Natural killer cell (primary cell): Measurements from ENCODE around the gene CCDC50. TPM values are rescaled to one million over a fixed set of nuclear protein-coding genes. Genes with fewer than 3 reads are reported as not detected.

Experiments
- ATAC-seq, 3 donors: fragments of 150-1000 bp in 2 of 3; fragments of 200-7000 bp in 1 of 3; cut with Tn5 transposase; 1 replicate in 1 of 3; 2 replicates in 2 of 3; pipeline ENCODE4 v1.10.0; 2021; ENCODE audit warnings: mild to moderate bottlenecking in 2 of 3, moderate library complexity in 2 of 3
- DNase-seq, 2 donors: peaks; one replicate each; pipeline versions ENCODE4 v3.0.0 to v3.0.0-alpha.2; 2013 to 2021; ENCODE audit warnings: mixed read lengths in 1 of 2
- H3K27ac ChIP-seq: one replicate; pipeline ENCODE4 v1.5.1; 2013; ENCODE audit warnings: mild to moderate bottlenecking, low read length
- H3K27me3 ChIP-seq: one replicate; pipeline ENCODE4 v1.6.1; 2013; ENCODE audit warnings: low read length; ENCODE audit not compliant: control insufficient read depth, insufficient read depth
- H3K36me3 ChIP-seq: one replicate; pipeline ENCODE4 v1.6.1; 2013; ENCODE audit warnings: low read length; ENCODE audit not compliant: control insufficient read depth, insufficient read depth
- H3K4me1 ChIP-seq: one replicate; pipeline ENCODE4 v1.6.1; 2013; ENCODE audit warnings: low read length; ENCODE audit not compliant: control insufficient read depth, insufficient read depth
- H3K4me3 ChIP-seq: one replicate; pipeline ENCODE4 v1.5.1; 2013; ENCODE audit warnings: low read length
- H3K9me3 ChIP-seq: one replicate; pipeline ENCODE4 v1.6.1; 2013; ENCODE audit warnings: low read length; ENCODE audit not compliant: control insufficient read depth, insufficient read depth
- H3K27ac Mint-ChIP-seq, 2 donors: one replicate each; pipeline ENCODE4 v1.8.0; 2022; ENCODE audit warnings: mild to moderate bottlenecking in 2 of 2, mixed read lengths in 2 of 2, moderate library complexity in 1 of 2
- H3K27me3 Mint-ChIP-seq, 2 donors: one replicate each; pipeline ENCODE4 v1.8.0; 2022; ENCODE audit warnings: low read depth in 2 of 2, mixed read lengths in 2 of 2
- H3K36me3 Mint-ChIP-seq: one replicate; pipeline ENCODE4 v1.8.0; 2022; ENCODE audit warnings: mixed read lengths
- H3K4me1 Mint-ChIP-seq, 2 donors: one replicate each; pipeline ENCODE4 v1.8.0; 2022; ENCODE audit warnings: mixed read lengths in 2 of 2
- H3K4me3 Mint-ChIP-seq: one replicate; pipeline ENCODE4 v1.8.0; 2022; ENCODE audit warnings: mild to moderate bottlenecking, moderate library complexity, mixed read lengths
- H3K9me3 Mint-ChIP-seq, 2 donors: one replicate each; pipeline ENCODE4 v1.8.0; 2022; ENCODE audit warnings: mixed read lengths in 2 of 2
- WGBS: methylation state at CpG from one replicate; pipeline ENCODE4 v1.1.7; 2013; ENCODE audit warnings: missing lambda C conversion rate; ENCODE audit not compliant: insufficient coverage; 5-methylcytosine and 5-hydroxymethylcytosine counted together
- intact Hi-C: fragments of 100-400 bp; cut with micrococcal nuclease; formaldehyde crosslinking; loops from one replicate; pipeline ENCODE4 v1.14.2; 2022
- total RNA-seq, 4 donors: library from RNA; stranded (reverse); fragments of 120-200 nt in 1 of 4; gene quantifications; one replicate each; pipeline versions ENCODE4 v1.2.3 to v1.2.4, GENCODE V29; 2013 to 2022
- TF ChIP-seq, protein P1 (sequence below): fragments of 200-600 bp; IDR thresholded peaks from one replicate; pipeline ENCODE4 v1.8.0; 2022; ENCODE audit warnings: antibody characterized with exemption

CCDC50 gene
- total RNA-seq, 3 donors from 2014 or later (not counting 1 experiment from before 2014, with no cell fraction given): 19.9 to 27.3 (median 22.6) TPM

DNA sequence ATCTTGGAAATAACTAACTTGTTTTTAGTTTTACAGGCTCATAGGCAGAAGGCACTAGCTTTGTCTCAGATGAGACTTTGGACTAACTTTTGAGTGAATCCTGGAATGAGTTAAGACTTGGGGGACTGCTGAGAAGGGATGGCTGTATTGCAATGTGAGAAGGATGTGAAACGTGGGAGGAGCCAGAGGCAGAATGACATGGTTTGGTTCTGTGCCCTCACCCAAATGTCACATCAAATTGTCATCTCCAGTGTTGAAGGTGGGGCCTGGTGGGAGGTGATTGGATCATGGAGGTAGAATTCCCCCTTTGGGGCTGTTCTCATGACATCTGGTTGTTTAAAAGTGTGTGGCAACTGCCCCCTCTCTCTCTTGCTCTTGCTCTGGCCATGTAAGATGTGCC, 28.8 kb upstream of the CCDC50 start:
- Mint-ChIP-seq H3K36me3 (no peaks in the 10 kb centered on the region), H3K4me3 (no peak overlapping the region), H3K27ac (no peak overlapping the region), H3K27me3 (peaks cover 0 to under 1% of the 10 kb centered on the region in 2 donors), H3K4me1 (no peaks in the 10 kb centered on the region), H3K9me3 (no peaks in the 10 kb centered on the region)
- Histone ChIP-seq H3K4me1 (peaks cover 9% of the 10 kb centered on the region), H3K36me3 (no peaks in the 10 kb centered on the region), H3K27ac (peak overlapping the region; percentile 57), H3K9me3 (no peaks in the 10 kb centered on the region), H3K27me3 (no peaks in the 10 kb centered on the region), H3K4me3 (no peak overlapping the region)
- DNase-seq (no peak), ATAC-seq (no peak)
- TF ChIP-seq, protein P1, sequence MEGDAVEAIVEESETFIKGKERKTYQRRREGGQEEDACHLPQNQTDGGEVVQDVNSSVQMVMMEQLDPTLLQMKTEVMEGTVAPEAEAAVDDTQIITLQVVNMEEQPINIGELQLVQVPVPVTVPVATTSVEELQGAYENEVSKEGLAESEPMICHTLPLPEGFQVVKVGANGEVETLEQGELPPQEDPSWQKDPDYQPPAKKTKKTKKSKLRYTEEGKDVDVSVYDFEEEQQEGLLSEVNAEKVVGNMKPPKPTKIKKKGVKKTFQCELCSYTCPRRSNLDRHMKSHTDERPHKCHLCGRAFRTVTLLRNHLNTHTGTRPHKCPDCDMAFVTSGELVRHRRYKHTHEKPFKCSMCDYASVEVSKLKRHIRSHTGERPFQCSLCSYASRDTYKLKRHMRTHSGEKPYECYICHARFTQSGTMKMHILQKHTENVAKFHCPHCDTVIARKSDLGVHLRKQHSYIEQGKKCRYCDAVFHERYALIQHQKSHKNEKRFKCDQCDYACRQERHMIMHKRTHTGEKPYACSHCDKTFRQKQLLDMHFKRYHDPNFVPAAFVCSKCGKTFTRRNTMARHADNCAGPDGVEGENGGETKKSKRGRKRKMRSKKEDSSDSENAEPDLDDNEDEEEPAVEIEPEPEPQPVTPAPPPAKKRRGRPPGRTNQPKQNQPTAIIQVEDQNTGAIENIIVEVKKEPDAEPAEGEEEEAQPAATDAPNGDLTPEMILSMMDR: no peak
- intact Hi-C loops: no loop called here
- WGBS: 57% methylated on average over 1 of the region's 1 CpG

DNA sequence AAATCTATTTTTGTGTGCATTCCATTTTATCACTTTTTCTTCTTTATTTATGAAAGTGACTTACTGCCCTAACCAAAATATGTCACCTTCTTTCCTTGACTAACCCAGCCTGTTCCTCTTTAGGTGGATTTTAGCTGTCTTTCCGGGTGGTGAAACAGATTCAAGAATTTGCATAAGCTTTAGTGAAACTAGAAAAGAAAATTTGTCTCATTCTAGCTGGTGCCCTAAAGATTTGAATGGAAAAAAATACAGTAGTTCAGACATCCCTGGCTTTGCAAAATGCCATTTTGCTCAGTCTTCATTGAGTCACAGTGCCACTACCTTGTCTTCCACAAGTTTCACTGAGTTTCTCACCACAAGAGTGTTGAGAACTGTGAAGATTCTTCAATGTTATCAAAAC, 28.2 kb upstream of the CCDC50 start:
- no peaks in the 10 kb centered on the region for H3K9me3 Mint-ChIP-seq
- TF ChIP-seq, protein P1: no peak
- Histone ChIP-seq H3K4me1 (peaks cover 9% of the 10 kb centered on the region), H3K9me3 (no peaks in the 10 kb centered on the region), H3K27me3 (no peaks in the 10 kb centered on the region), H3K27ac (peak overlapping the region; percentile 22), H3K36me3 (no peaks in the 10 kb centered on the region), H3K4me3 (no peak overlapping the region)
- peaks cover 0 to 4% of the 10 kb centered on the region in 2 donors for H3K27me3 Mint-ChIP-seq
- WGBS: 67% methylated on average over 1 of the region's 1 CpG
- DNase-seq (no peak), ATAC-seq (no peak)
- H3K4me3 Mint-ChIP-seq: no peak overlapping the region
- H3K36me3 Mint-ChIP-seq: no peaks in the 10 kb centered on the region
- intact Hi-C loops: no loop called here
- H3K4me1 Mint-ChIP-seq: no peaks in the 10 kb centered on the region
- H3K27ac Mint-ChIP-seq: no peak overlapping the region

DNA sequence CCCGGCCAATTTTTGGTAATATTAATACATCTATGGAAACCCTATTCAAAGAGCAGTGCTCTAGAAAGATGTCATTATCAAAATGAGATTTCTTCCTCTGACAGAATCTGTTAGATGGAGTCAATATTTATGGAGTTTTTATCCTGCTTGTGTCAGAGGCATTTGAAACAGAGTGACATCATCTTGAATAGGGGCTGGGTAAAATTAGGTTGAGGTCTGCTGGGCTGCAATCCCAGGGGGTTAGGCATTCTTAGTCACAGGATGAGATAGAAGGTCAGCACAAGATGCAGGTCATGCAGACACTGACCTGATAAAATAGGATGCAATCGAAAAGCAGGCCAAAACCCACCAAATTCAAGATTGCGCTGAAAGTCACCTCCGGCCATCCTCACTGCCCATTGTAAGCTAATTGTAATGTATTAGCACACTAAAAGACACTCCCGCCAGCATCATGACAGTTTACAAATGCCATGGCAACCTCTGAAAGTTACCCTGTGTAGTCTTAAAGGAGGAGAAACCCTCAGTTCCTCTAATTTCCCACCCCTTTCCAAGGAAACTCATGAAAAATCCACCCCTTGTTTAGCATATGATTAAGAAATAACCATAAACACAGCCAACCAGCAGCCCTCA, 27.3 kb upstream of the CCDC50 start:
- H3K9me3 Mint-ChIP-seq: no peaks in the 10 kb centered on the region
- no peaks in the 10 kb centered on the region for H3K36me3 ChIP-seq
- H3K36me3 Mint-ChIP-seq: no peaks in the 10 kb centered on the region
- H3K27ac ChIP-seq: no peak overlapping the region
- H3K4me3 ChIP-seq: no peak overlapping the region
- DNase-seq: no peak
- intact Hi-C loops: no loop called here
- TF ChIP-seq, protein P1: no peak
- H3K27ac Mint-ChIP-seq: no peak overlapping the region
- H3K4me1 ChIP-seq: peaks cover 9% of the 10 kb centered on the region
- H3K4me1 Mint-ChIP-seq: no peaks in the 10 kb centered on the region
- peaks cover 0 to 4% of the 10 kb centered on the region in 2 donors for H3K27me3 Mint-ChIP-seq
- H3K27me3 ChIP-seq: no peaks in the 10 kb centered on the region
- H3K9me3 ChIP-seq: no peaks in the 10 kb centered on the region
- no peak for ATAC-seq
- 98% methylated on average over 5 of the region's 5 CpGs for WGBS
- no peak overlapping the region for H3K4me3 Mint-ChIP-seq

DNA sequence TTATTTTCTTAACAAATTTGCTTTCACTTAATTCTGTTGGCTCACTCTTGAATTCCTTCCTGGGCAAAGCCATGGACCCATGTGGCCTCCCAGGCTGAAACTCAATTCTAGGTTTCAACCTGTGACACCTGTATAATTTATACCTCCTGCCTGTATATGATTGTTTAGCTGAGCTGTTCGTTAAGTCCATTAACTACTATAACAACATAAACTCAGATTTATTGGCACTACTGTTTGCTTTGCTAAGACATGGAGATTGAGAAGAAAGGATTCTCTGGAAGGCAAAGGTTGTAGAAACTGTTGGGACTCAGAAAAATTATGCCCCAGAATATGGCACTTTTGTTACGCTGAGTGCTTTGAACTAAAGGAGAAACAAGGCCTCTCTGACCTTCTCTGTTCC, 26.7 kb upstream of the CCDC50 start:
- Mint-ChIP-seq H3K27me3 (peaks cover 0 to 4% of the 10 kb centered on the region in 2 donors), H3K4me3 (no peak overlapping the region), H3K36me3 (no peaks in the 10 kb centered on the region), H3K4me1 (no peaks in the 10 kb centered on the region), H3K9me3 (no peaks in the 10 kb centered on the region), H3K27ac (no peak overlapping the region)
- peaks cover 9% of the 10 kb centered on the region for H3K4me1 ChIP-seq
- ATAC-seq (no peak), DNase-seq (no peak)
- H3K36me3 ChIP-seq: no peaks in the 10 kb centered on the region
- no peaks in the 10 kb centered on the region for H3K9me3 ChIP-seq
- H3K27me3 ChIP-seq: no peaks in the 10 kb centered on the region
- TF ChIP-seq, protein P1: no peak
- H3K27ac ChIP-seq: no peak overlapping the region
- WGBS: 100% methylated on average over 1 of the region's 2 CpGs
- intact Hi-C loops: no loop called here
- H3K4me3 ChIP-seq: no peak overlapping the region
